H9 (cell line): ENCODE measurements around the gene TREML4. TPM values are rescaled to one million over a fixed set of nuclear protein-coding genes. Genes with fewer than 3 reads are reported as not detected.

Source experiments
- DNase-seq: peaks from one replicate; pipeline ENCODE4 v3.0.0-alpha.2; 2017
- H2AFZ ChIP-seq: one replicate; pipeline ENCODE4 v1.6.1; 2013; ENCODE audit warnings: mild to moderate bottlenecking, low read length, control low read depth, moderate library complexity
- H2AK5ac ChIP-seq: 2 replicates; pipeline ENCODE4 v1.6.1; 2013; ENCODE audit warnings: low read length, control low read depth, mixed read lengths; ENCODE audit not compliant: insufficient read length
- H2BK120ac ChIP-seq: one replicate; pipeline ENCODE4 v1.6.1; 2013; ENCODE audit warnings: low read depth, mild to moderate bottlenecking, low read length, control low read depth, inconsistent platforms; ENCODE audit not compliant: poor library complexity, severe bottlenecking
- H2BK12ac ChIP-seq: 2 replicates; pipeline ENCODE4 v1.6.1; 2013; ENCODE audit warnings: low read length, control low read depth, mixed read lengths, low read depth; ENCODE audit not compliant: insufficient read length
- H2BK15ac ChIP-seq: 2 replicates; pipeline ENCODE4 v1.6.1; 2013; ENCODE audit warnings: low read depth, low read length, control low read depth
- H2BK20ac ChIP-seq: one replicate; pipeline ENCODE4 v1.6.1; 2013; ENCODE audit warnings: low read depth, mild to moderate bottlenecking, low read length, control low read depth, inconsistent platforms; ENCODE audit not compliant: poor library complexity, severe bottlenecking
- H2BK5ac ChIP-seq: 2 replicates; pipeline ENCODE4 v1.6.1; 2013; ENCODE audit warnings: low read length, control low read depth, mixed read lengths; ENCODE audit not compliant: insufficient read length
- H3K14ac ChIP-seq: 2 replicates; pipeline ENCODE4 v1.6.1; 2013; ENCODE audit warnings: low read length, control low read depth; ENCODE audit not compliant: insufficient read depth
- H3K18ac ChIP-seq: 2 replicates; pipeline ENCODE4 v1.6.1; 2013; ENCODE audit warnings: low read depth, mild to moderate bottlenecking, mixed read lengths, low read length, control low read depth; ENCODE audit not compliant: insufficient read length
- H3K23ac ChIP-seq: 2 replicates; pipeline ENCODE4 v1.6.1; 2013; ENCODE audit warnings: low read length, control low read depth, mixed read lengths, low read depth; ENCODE audit not compliant: insufficient read length
- H3K23me2 ChIP-seq: 2 replicates; pipeline ENCODE4 v1.6.1; 2013; ENCODE audit warnings: low read depth, mild to moderate bottlenecking, mixed read lengths, low read length, control low read depth; ENCODE audit not compliant: insufficient read length, poor library complexity, severe bottlenecking
- H3K27ac ChIP-seq: 2 replicates; pipeline ENCODE4 v1.5.1; 2013; ENCODE audit warnings: low read length, control low read depth, mixed read lengths, low read depth; ENCODE audit not compliant: insufficient read length
- H3K27me3 ChIP-seq: 2 replicates; pipeline ENCODE4 v1.6.1; 2013; ENCODE audit warnings: low read length, control low read depth, inconsistent platforms; ENCODE audit not compliant: insufficient read depth
- H3K4ac ChIP-seq: 2 replicates; pipeline ENCODE4 v1.6.1; 2013; ENCODE audit warnings: low read depth, mild to moderate bottlenecking, control low read depth, inconsistent platforms, low read length, moderate library complexity
- H3K4me1 ChIP-seq: 2 replicates; pipeline ENCODE4 v1.6.1; 2013; ENCODE audit warnings: low read length, control low read depth, inconsistent platforms; ENCODE audit not compliant: insufficient read depth
- H3K4me2 ChIP-seq: 2 replicates; pipeline ENCODE4 v1.6.1; 2013; ENCODE audit warnings: low read length, control low read depth, mixed read lengths; ENCODE audit not compliant: insufficient read length, insufficient read depth
- H3K56ac ChIP-seq: 2 replicates; pipeline ENCODE4 v1.6.1; 2013; ENCODE audit warnings: low read depth, mild to moderate bottlenecking, mixed read lengths, low read length, control low read depth; ENCODE audit not compliant: insufficient read length
- H3K79me1 ChIP-seq: 2 replicates; pipeline ENCODE4 v1.6.1; 2013; ENCODE audit warnings: low read depth, mild to moderate bottlenecking, moderate library complexity, low read length, control low read depth, inconsistent platforms; ENCODE audit not compliant: insufficient read depth, poor library complexity, severe bottlenecking
- H3K79me2 ChIP-seq: 2 replicates; pipeline ENCODE4 v1.6.1; 2013; ENCODE audit warnings: low read length, control low read depth, inconsistent platforms; ENCODE audit not compliant: insufficient read depth
- H3K9ac ChIP-seq: 2 replicates; pipeline ENCODE4 v1.6.1; 2013; ENCODE audit warnings: low read length, control low read depth, mixed read lengths; ENCODE audit not compliant: insufficient read length; ENCODE audit errors: extremely low read depth
- H3K9me3 ChIP-seq: one replicate; pipeline ENCODE4 v1.6.1; 2013; ENCODE audit warnings: low read depth, low read length, inconsistent platforms; ENCODE audit not compliant: control insufficient read depth
- H3T11ph ChIP-seq: one replicate; pipeline ENCODE4 v1.6.1; 2013; ENCODE audit warnings: mild to moderate bottlenecking, low read length, control low read depth, inconsistent platforms
- H4K20me1 ChIP-seq: one replicate; pipeline ENCODE4 v1.6.1; 2013; ENCODE audit not compliant: control insufficient read depth, insufficient read length, insufficient read depth
- H4K5ac ChIP-seq: 2 replicates; pipeline ENCODE4 v1.6.1; 2013; ENCODE audit warnings: low read depth, mild to moderate bottlenecking, mixed read lengths, low read length, control low read depth; ENCODE audit not compliant: insufficient read length
- H4K8ac ChIP-seq: replicated peaks from 2 replicates; pipeline ENCODE4 v1.6.1; 2013; ENCODE audit warnings: low read length, control low read depth, mixed read lengths, low read depth; ENCODE audit not compliant: insufficient read length
- H4K91ac ChIP-seq: 2 replicates; pipeline ENCODE4 v1.6.1; 2013; ENCODE audit warnings: low read depth, mild to moderate bottlenecking, moderate library complexity, mixed read lengths, low read length, control low read depth; ENCODE audit not compliant: insufficient read length
- H3K27ac Mint-ChIP-seq, 3 experiments: 2 replicates in 2 of 3; 3 replicates in 1 of 3; pipeline ENCODE4 v1.8.0; 2020 to 2021; ENCODE audit warnings: mixed read lengths in 3 of 3, mild to moderate bottlenecking in 1 of 3, moderate library complexity in 1 of 3
- H3K27me3 Mint-ChIP-seq: 2 replicates; pipeline ENCODE4 v1.8.0; 2021; ENCODE audit warnings: low read depth, mild to moderate bottlenecking, moderate library complexity, mixed read lengths
- H3K36me3 Mint-ChIP-seq, 3 experiments: 2 replicates in 2 of 3; 3 replicates in 1 of 3; pipeline ENCODE4 v1.8.0; 2020 to 2021; ENCODE audit warnings: low read depth in 3 of 3, mixed read lengths in 3 of 3; ENCODE audit not compliant: insufficient read depth in 1 of 3
- H3K4me1 Mint-ChIP-seq, 2 experiments: 2 replicates each; pipeline ENCODE4 v1.8.0; 2020; ENCODE audit warnings: mixed read lengths in 2 of 2
- H3K4me3 Mint-ChIP-seq, 2 experiments: 2 replicates in 1 of 2; 3 replicates in 1 of 2; pipeline ENCODE4 v1.8.0; 2020 to 2021; ENCODE audit warnings: mild to moderate bottlenecking in 2 of 2, mixed read lengths in 2 of 2, moderate library complexity in 1 of 2
- H3K9me3 Mint-ChIP-seq, 2 experiments: 2 replicates in 1 of 2; 3 replicates in 1 of 2; pipeline ENCODE4 v1.8.0; 2020; ENCODE audit warnings: mild to moderate bottlenecking in 2 of 2, mixed read lengths in 2 of 2, moderate library complexity in 1 of 2
- WGBS: extraction: QIAGEN DNeasy Blood & Tissue Kit; methylation state at CpG from one replicate; pipeline ENCODE4 v1.1.7; 2013; ENCODE audit warnings: missing lambda C conversion rate, low lambda C conversion rate, mixed read lengths; ENCODE audit not compliant: insufficient read length; ENCODE audit errors: extremely low coverage; 5-methylcytosine and 5-hydroxymethylcytosine counted together
- total RNA-seq: library from RNA; stranded (reverse); gene quantifications from 2 replicates; pipeline ENCODE4 v1.2.1, GENCODE V29; 2021
- TF ChIP-seq, protein P1 (sequence below): fragments of 200-600 bp; sonication (generic); conservative IDR thresholded peaks from 3 replicates; pipeline ENCODE4 v1.8.0; 2021; ENCODE audit warnings: antibody characterized with exemption, mild to moderate bottlenecking

The TREML4 gene
- total RNA-seq, 1 experiment from 2014 or later: not detected

- Histone ChIP-seq H4K20me1 (no peaks in the 10 kb centered on the region), H3K56ac (no peak overlapping the region), H2BK20ac (no peak overlapping the region), H4K91ac (no peak overlapping the region), H3K4me2 (no peak overlapping the region), H3K79me2 (no peaks in the 10 kb centered on the region), H3K4me1 (no peaks in the 10 kb centered on the region), H3K9me3 (no peaks in the 10 kb centered on the region), H2BK120ac (no peak overlapping the region), H3K9ac (no peak overlapping the region), H3K27me3 (no peaks in the 10 kb centered on the region), H2AFZ (no peak overlapping the region), H2BK5ac (no peak overlapping the region), H3K4ac (no peak overlapping the region), H2BK12ac (no peak overlapping the region), H4K8ac (no peak overlapping the region), H3T11ph (no peak overlapping the region), H2BK15ac (no peak overlapping the region), H3K14ac (no peak overlapping the region), H3K79me1 (no peaks in the 10 kb centered on the region), H4K5ac (no peak overlapping the region), H2AK5ac (no peak overlapping the region), H3K23ac (no peak overlapping the region), H3K18ac (no peak overlapping the region), H3K23me2 (no peaks in the 10 kb centered on the region), H3K27ac (no peak overlapping the region)
- Mint-ChIP-seq H3K4me1 (peaks cover 0 to 3% of the 10 kb centered on the region in 2 experiments; a peak in 2 of 4 replicates), H3K27ac (no peak overlapping the region), H3K9me3 (no peaks in the 10 kb centered on the region), H3K36me3 (no peaks in the 10 kb centered on the region), H3K27me3 (peaks cover 25% of the 10 kb centered on the region), H3K4me3 (no peak overlapping the region; a peak in 1 of 5 replicates)
- TF ChIP-seq, protein P1, sequence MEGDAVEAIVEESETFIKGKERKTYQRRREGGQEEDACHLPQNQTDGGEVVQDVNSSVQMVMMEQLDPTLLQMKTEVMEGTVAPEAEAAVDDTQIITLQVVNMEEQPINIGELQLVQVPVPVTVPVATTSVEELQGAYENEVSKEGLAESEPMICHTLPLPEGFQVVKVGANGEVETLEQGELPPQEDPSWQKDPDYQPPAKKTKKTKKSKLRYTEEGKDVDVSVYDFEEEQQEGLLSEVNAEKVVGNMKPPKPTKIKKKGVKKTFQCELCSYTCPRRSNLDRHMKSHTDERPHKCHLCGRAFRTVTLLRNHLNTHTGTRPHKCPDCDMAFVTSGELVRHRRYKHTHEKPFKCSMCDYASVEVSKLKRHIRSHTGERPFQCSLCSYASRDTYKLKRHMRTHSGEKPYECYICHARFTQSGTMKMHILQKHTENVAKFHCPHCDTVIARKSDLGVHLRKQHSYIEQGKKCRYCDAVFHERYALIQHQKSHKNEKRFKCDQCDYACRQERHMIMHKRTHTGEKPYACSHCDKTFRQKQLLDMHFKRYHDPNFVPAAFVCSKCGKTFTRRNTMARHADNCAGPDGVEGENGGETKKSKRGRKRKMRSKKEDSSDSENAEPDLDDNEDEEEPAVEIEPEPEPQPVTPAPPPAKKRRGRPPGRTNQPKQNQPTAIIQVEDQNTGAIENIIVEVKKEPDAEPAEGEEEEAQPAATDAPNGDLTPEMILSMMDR: no peak
- DNase-seq: no peak
- no CpG with 5 or more reads among the region's 5 CpGs for WGBS
Measured at GRCh38 chr6:41272591-41273240, 44.6 kb downstream of the TREML4 start.
